HG03432 (cell line): ENCODE results near the gene PRKAG2.

Experiments
- ATAC-seq: cut with Tn5 transposase; IDR thresholded peaks from one replicate; pipeline ENCODE4 v1.9.1; 2021; ENCODE audit warnings: mild to moderate bottlenecking, moderate library complexity; ENCODE audit not compliant: unreplicated experiment

PRKAG2 gene

GRCh38 chr7:151603951-151604350 lies 273.0 kb downstream of the PRKAG2 start:
- ATAC-seq: no peak

- ATAC-seq: no peak
These were observed 275.2 kb downstream of the PRKAG2 start for GRCh38 chr7:151601521-151602305.

- ATAC-seq: no peak
These were observed 276.6 kb downstream of the PRKAG2 start for GRCh38 chr7:151600331-151600730.

- ATAC-seq: no peak
These were observed 277.3 kb downstream of the PRKAG2 start for GRCh38 chr7:151599401-151600227.

GRCh38 chr7:151597541-151598444 lies 279.1 kb downstream of the PRKAG2 start:
- ATAC-seq: no peak

- no peak for ATAC-seq
These were observed 281.1 kb downstream of the PRKAG2 start for GRCh38 chr7:151595702-151596350.

GRCh38 chr7:151592868-151593486 lies 283.9 kb downstream of the PRKAG2 start:
- no peak for ATAC-seq

GRCh38 chr7:151592330-151592729 lies 284.6 kb downstream of the PRKAG2 start:
- ATAC-seq: no peak

- ATAC-seq: no peak
These were observed 285.0 kb downstream of the PRKAG2 start for GRCh38 chr7:151591866-151592265.

GRCh38 chr7:151590850-151591771 lies 285.8 kb downstream of the PRKAG2 start:
- ATAC-seq: no peak

- no peak for ATAC-seq
These were observed 286.7 kb downstream of the PRKAG2 start for GRCh38 chr7:151590071-151590849.

GRCh38 chr7:151588982-151589381 lies 287.9 kb downstream of the PRKAG2 start:
- ATAC-seq: no peak

- no peak for ATAC-seq
These were observed 290.2 kb downstream of the PRKAG2 start for GRCh38 chr7:151586531-151587260.

GRCh38 chr7:151585744-151586393 lies 291.0 kb downstream of the PRKAG2 start:
- no peak for ATAC-seq

GRCh38 chr7:151581741-151582140 lies 295.2 kb downstream of the PRKAG2 start:
- ATAC-seq: no peak

GRCh38 chr7:151579644-151580043 lies 297.3 kb downstream of the PRKAG2 start:
- no peak for ATAC-seq

GRCh38 chr7:151575410-151575809 lies 301.5 kb downstream of the PRKAG2 start:
- no peak for ATAC-seq
